Caco-2 (cell line): ENCODE data around the gene PAX5. TPM values are rescaled to one million over a fixed set of nuclear protein-coding genes. Genes with fewer than 3 reads are reported as not detected.

ENCODE experiments used
- BruUV-seq: library from RNA; stranded (reverse); fragments of 400-500 nt; replicated peaks from 2 replicates; lab custom pipeline; 2021; lab: Mats Ljungman, UMichigan
- CTCF ChIA-PET: fragments of 300-600 bp; sonication (Branson Sonifier 250); formaldehyde crosslinking; loops from one replicate; lab custom pipeline; 2022; ENCODE audit warnings: antibody characterized with exemption; lab: Charles Lee
- POLR2A ChIA-PET: fragments of 300-600 bp; sonication (Branson Sonifier 250); formaldehyde crosslinking; loops from one replicate; lab custom pipeline; 2022; ENCODE audit warnings: antibody characterized with exemption; lab: Charles Lee
- DNase-seq, 2 experiments: peaks; one replicate each; pipeline versions ENCODE4 v3.0.0 to v3.0.0-alpha.2; 2020 to 2022
- H3K27me3 ChIP-seq: replicated peaks from 2 replicates; pipeline ENCODE4 v1.6.0; 2011; ENCODE audit warnings: low read length; ENCODE audit not compliant: control insufficient read depth, insufficient read depth
- H3K36me3 ChIP-seq: 2 replicates; pipeline ENCODE4 v1.5.1; 2011; ENCODE audit warnings: low read length; ENCODE audit not compliant: control insufficient read depth, insufficient read depth
- H3K4me1 ChIP-seq: fragments of 250-450 bp; sonication (Bioruptor Pico); 2 replicates; pipeline ENCODE4 v1.5.1; 2020; ENCODE audit warnings: mild to moderate bottlenecking
- H3K4me3 ChIP-seq: 2 replicates; pipeline ENCODE4 v1.5.1; 2011; ENCODE audit warnings: low read depth, mild to moderate bottlenecking, control low read depth, low read length
- H3K9me3 ChIP-seq: fragments of 250-450 bp; sonication (Bioruptor Pico); 2 replicates; pipeline ENCODE4 v1.5.1; 2020; ENCODE audit warnings: mild to moderate bottlenecking, moderate library complexity
- H3K27ac Mint-ChIP-seq: one replicate; pipeline ENCODE4 v1.8.0; 2022; ENCODE audit warnings: mixed read lengths; ENCODE audit not compliant: unreplicated experiment
- H3K27me3 Mint-ChIP-seq: one replicate; pipeline ENCODE4 v1.8.0; 2022; ENCODE audit warnings: mixed read lengths; ENCODE audit not compliant: insufficient read depth, unreplicated experiment
- H3K36me3 Mint-ChIP-seq: one replicate; pipeline ENCODE4 v1.8.0; 2022; ENCODE audit warnings: mild to moderate bottlenecking, mixed read lengths; ENCODE audit not compliant: insufficient read depth, unreplicated experiment
- H3K4me1 Mint-ChIP-seq: one replicate; pipeline ENCODE4 v1.8.0; 2022; ENCODE audit warnings: low read depth, mixed read lengths; ENCODE audit not compliant: unreplicated experiment
- H3K4me3 Mint-ChIP-seq: one replicate; pipeline ENCODE4 v1.8.0; 2022; ENCODE audit warnings: mild to moderate bottlenecking, moderate library complexity, mixed read lengths; ENCODE audit not compliant: unreplicated experiment
- H3K9me3 Mint-ChIP-seq: one replicate; pipeline ENCODE4 v1.8.0; 2022; ENCODE audit warnings: mixed read lengths; ENCODE audit not compliant: unreplicated experiment
- intact Hi-C: fragments of 100-400 bp; cut with micrococcal nuclease; formaldehyde crosslinking; loops from one replicate; pipeline ENCODE4 v1.10.0; 2022; ENCODE audit not compliant: unreplicated experiment
- total RNA-seq: library from RNA; stranded (reverse); gene quantifications from 2 replicates; pipeline ENCODE4 v1.2.3, GENCODE V29; 2022
- TF ChIP-seq, protein P1 (sequence below), 2 experiments: fragments of 200-600 bp in 1 of 2; IDR thresholded peaks; 1 replicate in 1 of 2; 2 replicates in 1 of 2; pipeline versions ENCODE4 v1.5.1 to v1.8.0; 2011 to 2022; ENCODE audit warnings: antibody characterized with exemption in 1 of 2, control low read depth in 1 of 2, inconsistent platforms in 1 of 2, low read depth in 1 of 2, low read length in 1 of 2, mild to moderate bottlenecking in 1 of 2, moderate library complexity in 1 of 2; ENCODE audit not compliant: insufficient read depth in 1 of 2, severe bottlenecking in 1 of 2, unreplicated experiment in 1 of 2

Gene PAX5
- total RNA-seq, 1 experiment from 2014 or later, result not detected

DNA sequence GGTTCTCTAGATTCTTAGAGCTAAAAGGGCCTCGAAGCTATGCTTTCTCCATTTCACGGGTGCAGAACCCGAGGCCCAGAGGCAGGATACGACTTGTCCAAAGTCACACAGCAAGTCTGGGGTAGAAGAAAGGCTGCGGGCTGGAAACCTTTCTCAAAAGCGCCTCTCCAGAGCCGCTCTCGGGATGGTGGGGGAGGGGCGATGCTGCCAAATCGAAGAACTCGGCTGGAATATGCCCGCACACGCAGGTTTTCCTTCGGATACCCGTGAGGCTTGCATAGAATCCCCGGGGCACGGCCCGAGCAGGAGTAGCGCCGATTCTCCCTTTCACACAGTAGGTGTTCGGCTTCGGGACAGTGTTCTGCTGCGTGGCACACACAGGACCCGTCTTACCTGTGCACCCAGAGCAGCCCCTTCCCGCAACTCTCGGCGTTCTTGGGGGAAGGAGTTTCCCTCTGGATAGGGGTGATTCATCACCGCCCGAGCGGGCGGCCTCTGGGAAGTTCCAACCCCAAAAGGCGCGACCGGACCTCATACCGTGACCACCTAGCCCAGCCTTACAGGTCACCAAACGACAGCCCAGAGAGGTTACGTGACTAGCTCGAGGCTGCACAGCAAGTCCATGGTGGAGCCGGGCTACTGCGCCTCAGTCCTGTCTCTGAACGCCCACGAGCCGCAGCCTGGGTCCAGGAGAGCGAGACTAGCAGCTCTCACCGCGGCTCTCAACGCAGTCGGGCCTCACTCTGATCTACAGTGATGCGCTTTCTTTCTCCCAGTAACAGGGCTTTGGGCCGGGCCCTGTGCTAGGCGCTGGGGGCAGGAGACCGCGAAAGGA, 4.1 kb downstream of the PAX5 start:
- H3K27me3 Mint-ChIP-seq, result peaks cover 5% of the 10 kb centered on the region
- DNase-seq, result no peak
- H3K4me1 ChIP-seq, result peaks cover 5% of the 10 kb centered on the region; the same call in 1 of the 2 replicates
- ChIA-PET POLR2A (no interaction called here), CTCF (no interaction called here)
- no peaks in the 10 kb centered on the region for H3K9me3 Mint-ChIP-seq
- H3K27me3 ChIP-seq, result no peaks in the 10 kb centered on the region; the same call in 1 of the 2 replicates
- no peak overlapping the region for H3K4me3 Mint-ChIP-seq
- H3K27ac Mint-ChIP-seq, result no peak overlapping the region
- no peak overlapping the region for H3K4me3 ChIP-seq
- H3K9me3 ChIP-seq, result no peaks in the 10 kb centered on the region
- BruUV-seq, result no TSS peak
- TF ChIP-seq, protein P1, sequence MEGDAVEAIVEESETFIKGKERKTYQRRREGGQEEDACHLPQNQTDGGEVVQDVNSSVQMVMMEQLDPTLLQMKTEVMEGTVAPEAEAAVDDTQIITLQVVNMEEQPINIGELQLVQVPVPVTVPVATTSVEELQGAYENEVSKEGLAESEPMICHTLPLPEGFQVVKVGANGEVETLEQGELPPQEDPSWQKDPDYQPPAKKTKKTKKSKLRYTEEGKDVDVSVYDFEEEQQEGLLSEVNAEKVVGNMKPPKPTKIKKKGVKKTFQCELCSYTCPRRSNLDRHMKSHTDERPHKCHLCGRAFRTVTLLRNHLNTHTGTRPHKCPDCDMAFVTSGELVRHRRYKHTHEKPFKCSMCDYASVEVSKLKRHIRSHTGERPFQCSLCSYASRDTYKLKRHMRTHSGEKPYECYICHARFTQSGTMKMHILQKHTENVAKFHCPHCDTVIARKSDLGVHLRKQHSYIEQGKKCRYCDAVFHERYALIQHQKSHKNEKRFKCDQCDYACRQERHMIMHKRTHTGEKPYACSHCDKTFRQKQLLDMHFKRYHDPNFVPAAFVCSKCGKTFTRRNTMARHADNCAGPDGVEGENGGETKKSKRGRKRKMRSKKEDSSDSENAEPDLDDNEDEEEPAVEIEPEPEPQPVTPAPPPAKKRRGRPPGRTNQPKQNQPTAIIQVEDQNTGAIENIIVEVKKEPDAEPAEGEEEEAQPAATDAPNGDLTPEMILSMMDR (IDR thresholded peaks at IDR 0.05; ENCODE audit: insufficient read depth in 1 of 2, low read depth in 1 of 2, low read length in 1 of 2, severe bottlenecking in 1 of 2, unreplicated experiment in 1 of 2), result no peak
- intact Hi-C loops, result no loop called here
- no peaks in the 10 kb centered on the region for H3K36me3 ChIP-seq
- no peaks in the 10 kb centered on the region for H3K36me3 Mint-ChIP-seq
- H3K4me1 Mint-ChIP-seq, result no peaks in the 10 kb centered on the region

DNA sequence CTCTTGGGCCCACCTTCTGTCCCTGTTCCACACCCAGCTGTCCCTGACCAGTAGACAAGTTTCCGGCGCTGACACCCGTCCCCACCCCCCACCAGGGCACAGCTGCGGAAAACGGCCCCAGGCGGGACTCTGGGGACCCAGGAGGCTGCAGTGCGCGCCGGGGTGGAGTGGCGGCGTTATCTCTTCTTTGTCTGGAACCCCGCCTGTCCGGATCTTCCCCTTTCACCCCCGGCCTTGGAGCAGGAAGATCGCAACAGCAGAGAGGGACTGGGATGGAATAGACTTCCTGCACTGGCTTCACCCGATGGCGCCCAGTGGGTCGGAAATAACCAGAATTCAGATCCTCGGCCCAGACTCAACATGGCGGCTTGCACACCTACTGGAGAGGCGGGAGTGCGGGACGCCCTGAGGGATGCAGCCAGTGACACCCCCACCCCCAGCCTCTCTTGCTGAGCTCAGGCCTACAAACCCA, 4.7 kb downstream of the PAX5 start:
- BruUV-seq, result no TSS peak
- H3K36me3 Mint-ChIP-seq, result no peaks in the 10 kb centered on the region
- ChIA-PET POLR2A (no interaction called here), CTCF (no interaction called here)
- H3K27me3 Mint-ChIP-seq, result peaks cover 10% of the 10 kb centered on the region
- no peak overlapping the region for H3K4me3 Mint-ChIP-seq
- H3K36me3 ChIP-seq, result no peaks in the 10 kb centered on the region
- H3K9me3 Mint-ChIP-seq, result no peaks in the 10 kb centered on the region
- H3K27me3 ChIP-seq, result no peaks in the 10 kb centered on the region; the same call in 1 of the 2 replicates
- H3K27ac Mint-ChIP-seq, result no peak overlapping the region
- no peak overlapping the region for H3K4me3 ChIP-seq
- no peaks in the 10 kb centered on the region for H3K9me3 ChIP-seq
- H3K4me1 ChIP-seq, result peaks cover 5% of the 10 kb centered on the region; the same call in 1 of the 2 replicates
- intact Hi-C loops, result no loop called here
- H3K4me1 Mint-ChIP-seq, result no peaks in the 10 kb centered on the region
- no peak for DNase-seq
- TF ChIP-seq, protein P1 (IDR thresholded peaks at IDR 0.05; ENCODE audit: insufficient read depth in 1 of 2, low read depth in 1 of 2, low read length in 1 of 2, severe bottlenecking in 1 of 2, unreplicated experiment in 1 of 2), result no peak

DNA sequence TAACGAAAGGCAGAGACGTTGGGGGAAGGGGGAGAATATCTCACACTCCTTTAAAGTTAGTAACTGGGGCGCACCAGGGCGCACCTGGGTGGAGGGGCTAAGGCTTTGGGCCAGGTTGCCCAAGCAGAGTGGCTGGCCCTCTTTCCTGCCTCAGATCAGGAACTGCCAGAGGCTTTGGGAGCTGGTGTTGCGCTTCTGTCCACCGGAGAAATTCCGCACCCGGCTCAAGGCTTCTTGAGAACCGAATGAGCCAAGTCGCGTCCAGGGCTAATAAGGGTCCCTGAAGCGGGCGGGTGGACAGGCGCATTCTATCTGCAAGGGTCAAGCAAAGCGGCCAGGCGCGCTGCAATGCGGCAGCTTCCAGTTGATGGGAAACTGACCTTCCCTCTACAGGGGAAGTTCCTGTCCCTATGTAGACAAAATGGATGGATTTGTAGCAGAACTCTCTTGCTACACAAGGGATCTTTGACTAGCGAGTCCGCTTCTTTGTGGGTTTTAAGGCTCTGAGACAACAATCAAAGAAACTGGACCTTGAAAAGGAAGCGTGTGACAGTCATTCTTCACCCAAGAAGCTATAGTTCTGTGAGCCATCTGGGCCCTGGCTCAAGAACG, 5.5 kb downstream of the PAX5 start:
- no peaks in the 10 kb centered on the region for H3K36me3 ChIP-seq
- H3K9me3 Mint-ChIP-seq, result no peaks in the 10 kb centered on the region
- no peaks in the 10 kb centered on the region for H3K4me1 Mint-ChIP-seq
- no peak overlapping the region for H3K4me3 ChIP-seq
- H3K9me3 ChIP-seq, result no peaks in the 10 kb centered on the region
- DNase-seq, result no peak
- ChIA-PET CTCF (interaction anchor here (1.6 kb wide), 1 partner anchor 33 kb away, joined by 7 read pairs; no protein-coding TSS in a partner anchor), POLR2A (no interaction called here)
- peaks cover 12% of the 10 kb centered on the region for H3K27me3 Mint-ChIP-seq
- BruUV-seq, result no TSS peak
- peak overlapping the region; percentile 78 for H3K4me3 Mint-ChIP-seq
- no peaks in the 10 kb centered on the region for H3K36me3 Mint-ChIP-seq
- H3K4me1 ChIP-seq, result peaks cover 5% of the 10 kb centered on the region; the same call in 1 of the 2 replicates
- no peak overlapping the region for H3K27ac Mint-ChIP-seq
- H3K27me3 ChIP-seq, result no peaks in the 10 kb centered on the region; the same call in 1 of the 2 replicates
- TF ChIP-seq, protein P1 (IDR thresholded peaks at IDR 0.05; ENCODE audit: insufficient read depth in 1 of 2, low read depth in 1 of 2, low read length in 1 of 2, severe bottlenecking in 1 of 2, unreplicated experiment in 1 of 2), result no peak
- intact Hi-C loops, result no loop called here
